Hematopoietic multipotent progenitor cell treated with erythropoietin and hydrocortisone succinate and interleukin-3 and kit ligand, for 15 days (in vitro differentiated cells): ENCODE results near the gene FOXO4.

Experiments used
- DNase-seq: peaks from one replicate; pipeline ENCODE4 v3.0.0-alpha.2; 2015; ENCODE audit warnings: low spot score

FOXO4 gene

DNA sequence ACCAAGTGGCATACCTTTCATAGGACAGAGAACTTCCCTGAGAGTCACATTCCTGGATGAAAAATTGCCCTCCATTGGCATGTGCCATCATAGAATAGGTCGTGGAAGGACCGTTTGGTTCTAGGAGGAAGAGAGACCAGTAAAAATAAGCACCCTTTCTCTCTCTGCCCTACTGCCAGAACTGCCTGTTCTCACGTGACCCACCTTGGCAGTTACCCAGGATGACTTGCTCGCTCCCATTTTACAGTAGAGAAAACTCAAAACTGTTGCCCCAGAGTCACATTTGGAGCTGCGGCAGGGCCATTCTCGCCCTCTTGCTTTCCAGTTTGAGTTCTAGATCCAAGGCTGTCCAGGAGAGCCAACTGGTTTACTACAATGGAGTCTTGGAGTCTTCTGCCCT lies 47.9 kb downstream of the FOXO4 start:
- DNase-seq = peak; percentile 75

DNA sequence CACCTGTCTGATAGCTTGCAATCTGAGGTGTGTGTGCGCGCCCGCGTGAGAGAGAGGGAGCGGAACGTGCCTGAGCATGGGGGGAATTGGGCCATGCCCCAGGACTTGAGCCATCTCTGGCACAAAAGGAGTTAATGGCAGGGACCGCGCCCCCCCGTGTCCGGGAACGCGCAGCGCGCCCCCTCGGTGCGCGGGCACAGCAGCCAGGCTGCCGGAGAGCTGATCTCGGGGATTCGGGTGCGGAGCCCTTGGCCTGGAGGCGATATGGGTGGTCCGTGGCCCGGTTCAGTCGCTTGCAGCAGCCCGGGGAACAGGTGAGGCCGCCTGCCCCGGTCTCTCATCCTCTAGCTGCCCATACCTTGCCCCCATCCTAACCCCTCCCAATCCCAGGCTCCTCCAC lies 49.0 kb downstream of the FOXO4 start, which contains the start of gene NLGN3:
Gene NLGN3, plus strand, starts transcription at position 191 of the 400 bp plus-strand sequence. CDS start 2,909 bp downstream, outside the sequence.
- no peak for DNase-seq

- no peak for DNase-seq
Observed at GRCh38 chrX:71147496-71148277, 52.0 kb downstream of the FOXO4 start.

GRCh38 chrX:71148278-71148663 lies 52.6 kb downstream of the FOXO4 start:
- DNase-seq = no peak

GRCh38 chrX:71151366-71151765 lies 55.7 kb downstream of the FOXO4 start:
- no peak for DNase-seq
